ENCODE data around the gene FLRT2.

The FLRT2 gene

GRCh38 chr14:85512451-85512850 lies 17.5 kb upstream of the FLRT2 start:
- no peak for TF ChIP-seq ZBTB7A (IDR thresholded peaks at IDR 0.05; ENCODE audit: low read depth)
- TF ChIP-seq TCF12 (IDR thresholded peaks at IDR 0.05; ENCODE audit: low read depth), result no peak
- no peak for TF ChIP-seq TAF1 (IDR thresholded peaks at IDR 0.05; ENCODE audit: low read depth)
- no peak for TF ChIP-seq EGR1 (IDR thresholded peaks at IDR 0.05)

- TF ChIP-seq CEBPB (IDR thresholded peaks at IDR 0.05) (no peak), MAX (IDR thresholded peaks at IDR 0.05) (no peak), REST (IDR thresholded peaks at IDR 0.05; ENCODE audit: low read depth) (no peak), RAD21 (IDR thresholded peaks at IDR 0.05; ENCODE audit: low read depth) (no peak)
These were observed 15.5 kb upstream of the FLRT2 start for GRCh38 chr14:85514487-85514886.

GRCh38 chr14:85516239-85517113 lies 13.5 kb upstream of the FLRT2 start:
- no peak for TF ChIP-seq ZBTB7A (IDR thresholded peaks at IDR 0.05; ENCODE audit: low read depth)
- no peak for TF ChIP-seq USF1 (IDR thresholded peaks at IDR 0.05)
- TF ChIP-seq CREB1 (IDR thresholded peaks at IDR 0.05; ENCODE audit: low read depth), result no peak
- no peak for TF ChIP-seq YY1 (IDR thresholded peaks at IDR 0.05; ENCODE audit: low read depth)
- no peak for TF ChIP-seq TAF1 (IDR thresholded peaks at IDR 0.05; ENCODE audit: low read depth)
- TF ChIP-seq EGR1 (IDR thresholded peaks at IDR 0.05), result no peak
- TF ChIP-seq EP300 (IDR thresholded peaks at IDR 0.05; ENCODE audit: borderline replicate concordance), result no peak
- TF ChIP-seq TEAD4 (IDR thresholded peaks at IDR 0.05), result no peak
- TF ChIP-seq NFIC (IDR thresholded peaks at IDR 0.05), result no peak

- TF ChIP-seq EP300 (IDR thresholded peaks at IDR 0.05; ENCODE audit: borderline replicate concordance) (no peak), TEAD4 (IDR thresholded peaks at IDR 0.05) (no peak), TCF12 (IDR thresholded peaks at IDR 0.05; ENCODE audit: low read depth) (no peak), RAD21 (IDR thresholded peaks at IDR 0.05; ENCODE audit: low read depth) (no peak), EGR1 (IDR thresholded peaks at IDR 0.05) (no peak), NFIC (IDR thresholded peaks at IDR 0.05) (no peak), YY1 (IDR thresholded peaks at IDR 0.05; ENCODE audit: low read depth) (no peak), MAX (IDR thresholded peaks at IDR 0.05) (no peak), CEBPB (IDR thresholded peaks at IDR 0.05) (no peak), REST (IDR thresholded peaks at IDR 0.05; ENCODE audit: low read depth) (no peak), TAF1 (IDR thresholded peaks at IDR 0.05; ENCODE audit: low read depth) (no peak)
These were observed 12.7 kb upstream of the FLRT2 start for GRCh38 chr14:85517114-85517688.

- TF ChIP-seq EP300 (IDR thresholded peaks at IDR 0.05; ENCODE audit: borderline replicate concordance) (no peak), RAD21 (IDR thresholded peaks at IDR 0.05; ENCODE audit: low read depth) (no peak), ZBTB7A (IDR thresholded peaks at IDR 0.05; ENCODE audit: low read depth) (no peak), FOXM1 (IDR thresholded peaks at IDR 0.05; ENCODE audit: borderline replicate concordance, low read depth) (no peak), TCF12 (IDR thresholded peaks at IDR 0.05; ENCODE audit: low read depth) (no peak)
These were observed 10.2 kb upstream of the FLRT2 start for GRCh38 chr14:85519661-85520305.

- TF ChIP-seq NFIC (IDR thresholded peaks at IDR 0.05), result no peak
- no peak for TF ChIP-seq CEBPB (IDR thresholded peaks at IDR 0.05)
- TF ChIP-seq EGR1 (IDR thresholded peaks at IDR 0.05), result no peak
- no peak for TF ChIP-seq TEAD4 (IDR thresholded peaks at IDR 0.05)
- no peak for TF ChIP-seq EP300 (IDR thresholded peaks at IDR 0.05; ENCODE audit: borderline replicate concordance)
- no peak for TF ChIP-seq CREB1 (IDR thresholded peaks at IDR 0.05; ENCODE audit: low read depth)
- no peak for TF ChIP-seq RAD21 (IDR thresholded peaks at IDR 0.05; ENCODE audit: low read depth)
- no peak for TF ChIP-seq REST (IDR thresholded peaks at IDR 0.05; ENCODE audit: low read depth)
- TF ChIP-seq USF1 (IDR thresholded peaks at IDR 0.05), result no peak
- TF ChIP-seq TCF12 (IDR thresholded peaks at IDR 0.05; ENCODE audit: low read depth), result no peak
These were observed 9.4 kb upstream of the FLRT2 start for GRCh38 chr14:85520581-85520980.

All from Ishikawa (cell line).